Inferior parietal cortex (tissue), 1 donor: Measurements from ENCODE around the gene PRPF31.
"Not testable (repeated sequence)": the region's sequence is repeated elsewhere in the genome, so short reads cannot be mapped to it uniquely, and the experiment has no call there.

ENCODE experiments used
- DNase-seq: peaks from one replicate; pipeline ENCODE4 v3.0.0-alpha.2; 2016; ENCODE audit errors: extremely low spot score

Gene PRPF31

DNA sequence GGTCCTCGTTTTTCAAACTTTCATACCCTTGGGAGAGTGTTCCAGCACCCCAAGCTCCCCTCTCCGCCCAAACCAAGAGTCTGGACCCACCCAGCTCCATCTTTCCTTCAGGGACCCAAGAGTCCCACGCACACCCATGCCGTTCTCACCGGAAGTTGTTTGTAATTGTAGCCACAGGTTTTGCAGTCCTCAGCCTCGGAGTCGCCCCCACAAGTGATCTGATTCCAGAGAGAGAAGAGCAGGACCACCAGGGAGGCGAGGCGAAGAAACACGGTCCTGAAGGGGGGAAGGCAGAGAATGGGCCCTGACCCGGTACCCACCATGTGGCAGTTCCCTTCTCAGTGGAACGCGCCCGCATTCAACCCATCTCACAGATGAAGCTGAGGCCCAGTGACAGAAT is 47.3 kb downstream of the PRPF31 start:
- DNase-seq = no peak

DNA sequence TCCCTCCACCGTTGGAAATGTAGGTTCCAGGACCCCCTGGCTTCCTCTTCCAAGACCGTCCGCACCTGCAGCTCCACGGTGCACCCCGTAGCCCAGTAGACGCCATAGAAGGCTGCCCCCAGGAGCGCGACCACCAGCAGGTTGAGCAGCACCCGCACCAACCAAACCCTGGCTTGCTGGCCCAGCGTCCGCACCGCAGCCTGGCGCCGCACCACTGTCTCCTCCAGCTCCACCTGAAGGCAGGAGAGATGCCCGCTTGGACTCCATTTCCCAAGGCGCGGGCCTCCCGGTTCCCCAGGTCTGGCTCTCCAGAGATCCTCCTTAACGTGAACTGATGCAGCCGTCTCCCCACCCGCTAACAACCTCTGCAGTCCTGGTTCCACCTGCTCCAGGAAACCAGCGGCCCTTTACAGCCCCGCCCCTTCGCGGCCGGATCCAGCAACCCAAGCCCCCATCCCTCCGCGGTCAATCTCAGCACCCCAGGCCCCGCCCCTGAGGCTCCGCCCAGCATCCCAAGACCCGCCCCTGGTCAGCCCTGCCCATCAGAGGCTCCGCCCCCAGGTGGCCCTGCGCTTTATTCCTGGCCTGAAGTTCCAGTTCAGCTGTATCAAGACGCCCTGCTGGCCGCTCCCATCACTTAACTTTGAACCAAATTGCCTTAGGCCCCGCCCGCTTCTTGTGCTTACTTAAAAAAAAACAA is 49.0 kb downstream of the PRPF31 start:
- DNase-seq = no peak

DNA sequence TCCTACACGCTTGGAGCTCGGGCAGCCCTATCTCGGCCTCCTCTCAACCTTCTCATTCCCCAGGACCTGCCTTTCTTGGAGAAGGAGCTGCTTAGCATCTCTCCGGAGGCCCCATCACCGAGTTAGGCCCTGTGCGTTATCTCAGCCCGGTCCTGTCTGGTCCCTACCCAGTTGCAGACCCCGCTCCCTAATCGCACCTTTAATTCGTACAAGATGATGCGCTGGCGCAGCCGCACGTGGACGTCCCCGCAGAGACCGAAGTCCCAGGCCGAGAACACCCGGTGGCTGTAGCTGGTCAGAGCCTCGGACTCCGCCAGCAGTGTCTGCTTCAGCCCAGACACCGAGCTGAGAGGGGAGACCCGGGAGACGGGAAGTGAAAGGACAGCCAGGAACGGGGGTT is 49.7 kb downstream of the PRPF31 start:
- no peak for DNase-seq

DNA sequence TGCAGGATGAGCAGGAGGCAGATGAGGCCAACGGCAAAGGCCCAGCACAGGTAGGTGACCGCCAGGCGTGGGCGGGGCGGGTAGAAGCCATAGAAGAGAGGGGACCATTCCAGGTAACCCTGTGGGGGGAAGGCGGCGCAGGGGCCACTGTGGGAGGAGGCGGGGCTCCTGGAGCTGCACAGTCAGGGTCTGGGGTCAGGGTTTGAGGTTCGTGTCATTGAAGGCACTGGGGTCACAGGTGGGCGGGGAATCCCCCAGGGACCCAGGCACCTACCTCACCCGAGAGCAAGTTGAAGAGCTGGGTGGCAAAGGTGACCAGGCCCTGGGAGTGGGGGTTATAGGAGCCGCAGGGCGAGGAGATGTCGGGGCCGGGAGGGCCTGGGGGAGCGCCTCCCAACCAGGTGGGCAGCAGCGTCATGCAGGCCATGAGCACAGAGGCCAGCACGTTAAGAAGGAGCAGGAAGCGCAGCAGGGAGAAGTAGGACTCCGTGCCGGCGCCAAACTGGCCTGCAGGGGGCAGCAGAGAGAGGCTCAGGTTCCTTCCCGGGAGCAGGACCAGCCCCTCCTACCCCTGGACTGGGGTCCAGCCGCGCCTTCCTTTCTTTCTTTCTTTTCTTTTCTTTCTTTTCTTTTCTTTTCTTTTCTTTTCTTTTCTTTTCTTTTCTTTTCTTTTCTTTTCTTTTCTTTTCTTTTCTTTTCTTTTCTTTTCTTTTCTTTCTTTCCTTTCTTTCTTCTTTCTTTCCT is 52.8 kb downstream of the PRPF31 start:
- peak; percentile 88 for DNase-seq

DNA sequence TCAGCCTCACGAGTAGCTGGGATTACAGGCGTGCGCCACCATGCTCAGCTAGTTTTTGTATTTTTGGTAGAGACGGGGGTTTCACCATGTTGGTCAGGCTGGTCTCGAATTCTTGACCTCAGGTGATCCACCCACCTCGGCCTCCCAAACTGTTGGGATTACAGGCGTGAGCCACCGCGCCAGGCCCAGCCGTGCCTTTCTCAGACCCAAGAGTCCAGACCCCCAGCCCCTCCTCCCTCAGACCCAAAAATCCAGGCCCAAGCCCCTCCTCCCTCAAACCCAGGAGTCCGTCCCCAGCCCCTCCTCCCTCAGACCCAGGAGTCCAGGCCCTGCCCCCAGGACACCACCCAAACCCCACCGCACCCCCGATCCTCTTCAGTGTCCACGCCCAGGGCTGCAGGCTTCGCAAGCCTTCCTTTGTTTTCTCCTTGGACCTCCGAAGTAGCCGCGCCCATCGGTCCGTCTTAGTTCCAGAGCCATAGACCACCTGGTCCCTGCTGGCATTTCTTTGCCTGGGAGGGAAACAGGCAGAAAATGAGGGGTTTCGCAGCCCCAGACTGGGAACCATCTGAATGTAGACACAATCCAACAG is 53.7 kb downstream of the PRPF31 start:
- DNase-seq = no peak

DNA sequence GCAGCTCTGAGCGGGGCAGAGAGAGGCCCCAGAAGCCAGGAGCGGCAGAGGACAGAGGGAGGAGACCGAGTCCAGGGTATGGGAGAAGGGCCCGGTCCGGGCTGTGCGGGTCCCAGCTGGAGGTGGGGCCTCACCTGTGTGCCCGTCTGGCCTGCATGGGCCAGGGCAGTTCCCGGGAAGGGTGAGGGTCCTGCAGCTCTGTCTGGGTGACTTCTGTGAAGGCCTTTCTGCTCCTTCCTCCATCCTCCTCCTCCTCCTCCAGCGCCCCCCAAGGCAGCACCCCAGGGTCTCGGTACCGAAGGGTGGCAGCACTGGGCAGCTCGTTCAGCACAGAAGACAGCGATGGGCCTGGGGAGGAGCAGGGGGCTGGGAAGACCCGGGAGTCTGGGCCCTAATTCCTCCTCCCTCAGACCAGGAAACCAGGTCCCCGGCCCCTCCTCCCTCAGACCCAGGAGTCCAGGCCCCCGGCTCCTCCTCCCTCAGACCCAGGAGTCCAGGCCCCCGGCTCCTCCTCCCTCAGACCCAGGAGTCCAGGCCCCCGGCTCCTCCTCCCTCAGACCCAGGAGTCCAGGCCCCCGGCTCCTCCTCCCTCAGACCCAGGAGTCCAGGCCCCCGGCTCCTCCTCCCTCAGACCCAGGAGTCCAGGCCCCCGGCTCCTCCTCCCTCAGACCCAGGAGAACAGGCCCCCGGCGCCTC is 56.3 kb downstream of the PRPF31 start:
- not testable (repeated sequence) for DNase-seq

DNA sequence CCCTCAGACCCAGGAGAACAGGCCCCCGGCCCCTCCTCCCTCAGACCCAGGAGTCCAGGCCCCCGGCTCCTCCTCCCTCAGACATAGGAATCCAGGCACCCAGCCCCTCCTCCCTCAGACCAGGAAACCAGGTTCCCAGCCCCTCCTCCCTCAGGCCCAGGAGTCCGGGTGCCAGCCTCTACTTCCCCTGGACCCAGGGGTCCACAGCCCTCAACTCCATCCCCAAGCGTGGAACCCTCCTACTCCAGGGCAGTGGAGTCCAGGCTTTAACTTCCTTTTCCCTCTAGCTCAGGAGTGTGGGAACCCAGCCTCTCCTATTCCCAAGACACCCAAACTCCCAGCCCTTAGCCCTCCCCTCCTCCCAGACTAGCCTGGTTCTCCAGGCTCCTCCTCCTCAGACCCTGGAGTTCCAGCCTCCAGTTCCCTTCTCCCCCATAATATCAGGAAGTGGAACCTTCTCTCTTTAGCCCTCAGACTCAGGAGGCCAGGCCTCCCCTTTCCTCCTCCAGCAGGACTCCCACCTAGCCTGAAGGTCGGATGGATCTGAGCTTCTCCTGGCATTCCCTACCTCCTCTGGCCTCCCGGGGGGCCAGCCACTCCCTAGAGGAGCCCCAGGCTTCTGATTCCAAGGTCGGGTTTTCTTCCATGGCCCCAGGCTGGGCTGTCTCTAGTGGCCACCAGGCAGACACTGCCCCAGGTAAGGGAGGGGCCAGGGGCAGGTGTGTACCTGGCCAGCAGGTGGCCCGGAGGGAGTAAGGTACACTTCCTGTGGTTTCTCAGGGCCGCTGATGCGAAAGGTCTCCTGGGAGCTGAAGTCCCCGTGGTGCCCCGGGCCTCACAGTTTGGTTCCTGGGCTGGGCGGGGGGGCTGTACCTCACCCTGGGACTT is 57.2 kb downstream of the PRPF31 start, which contains the start of gene TMC4:
TMC4 (minus strand) TSS at position 690 of the 888 bp plus-strand sequence; CDS start at position 647, 43 bp downstream.
- DNase-seq = no peak

DNA sequence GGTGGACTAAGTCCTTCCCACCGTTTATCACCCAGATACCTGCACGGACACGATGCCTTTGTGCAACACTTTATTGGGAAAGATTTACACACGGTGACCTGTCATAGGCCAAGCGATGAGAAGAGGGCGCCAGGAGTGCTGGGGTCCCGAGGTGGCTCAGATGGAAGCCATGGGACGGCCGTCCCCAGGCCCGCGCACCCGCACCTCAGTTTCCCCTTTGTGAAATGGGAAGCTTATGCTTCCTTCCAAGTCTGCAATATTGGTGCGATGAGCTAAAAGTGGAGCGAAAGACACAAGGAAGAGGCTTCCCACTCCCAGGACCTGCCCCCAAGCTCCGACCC is 57.8 kb downstream of the PRPF31 start:
- DNase-seq = no peak

DNA sequence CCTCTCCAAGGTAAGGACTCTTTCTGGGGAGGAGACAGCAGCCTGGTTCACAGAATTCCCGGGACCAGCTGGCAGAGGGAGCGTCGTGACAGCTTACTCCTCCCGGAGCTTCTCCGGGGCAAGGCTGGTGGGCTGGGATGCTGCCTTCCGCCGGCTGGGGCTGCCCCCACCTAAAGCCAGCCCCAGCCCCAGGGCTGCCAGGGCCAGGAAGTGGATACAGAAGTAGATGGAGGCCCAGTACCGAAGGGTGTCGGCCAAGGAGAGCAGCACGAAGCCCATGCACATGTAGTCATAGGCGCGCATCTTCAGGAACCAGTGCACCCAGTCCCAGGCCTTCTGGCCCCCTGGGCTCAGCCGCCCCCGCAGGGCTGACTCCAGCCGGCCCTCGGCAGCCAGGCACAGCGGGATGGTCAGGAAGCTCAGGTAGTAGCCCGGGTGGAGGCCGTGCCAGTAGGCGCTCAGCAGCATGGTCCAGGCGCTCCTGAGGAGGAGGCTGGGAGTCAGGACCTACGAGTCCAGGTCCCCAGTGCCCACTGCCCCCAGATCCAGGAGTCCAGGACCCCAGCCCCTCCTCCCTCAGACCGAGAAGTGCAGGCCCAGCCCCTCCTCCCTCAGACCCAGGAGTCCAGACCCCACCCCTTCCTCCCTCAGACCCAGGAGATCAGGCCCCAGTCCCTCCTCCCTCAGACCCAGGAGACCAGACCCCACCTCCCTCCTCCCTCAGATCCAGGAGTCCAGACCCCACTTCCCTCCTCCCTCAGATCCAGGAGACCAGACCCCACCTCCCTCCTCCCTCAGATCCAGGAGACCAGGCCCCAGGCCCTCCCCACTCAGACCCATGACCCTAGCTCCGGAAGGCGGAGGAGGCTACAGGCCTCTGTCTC is 58.6 kb downstream of the PRPF31 start:
- no peak for DNase-seq

DNA sequence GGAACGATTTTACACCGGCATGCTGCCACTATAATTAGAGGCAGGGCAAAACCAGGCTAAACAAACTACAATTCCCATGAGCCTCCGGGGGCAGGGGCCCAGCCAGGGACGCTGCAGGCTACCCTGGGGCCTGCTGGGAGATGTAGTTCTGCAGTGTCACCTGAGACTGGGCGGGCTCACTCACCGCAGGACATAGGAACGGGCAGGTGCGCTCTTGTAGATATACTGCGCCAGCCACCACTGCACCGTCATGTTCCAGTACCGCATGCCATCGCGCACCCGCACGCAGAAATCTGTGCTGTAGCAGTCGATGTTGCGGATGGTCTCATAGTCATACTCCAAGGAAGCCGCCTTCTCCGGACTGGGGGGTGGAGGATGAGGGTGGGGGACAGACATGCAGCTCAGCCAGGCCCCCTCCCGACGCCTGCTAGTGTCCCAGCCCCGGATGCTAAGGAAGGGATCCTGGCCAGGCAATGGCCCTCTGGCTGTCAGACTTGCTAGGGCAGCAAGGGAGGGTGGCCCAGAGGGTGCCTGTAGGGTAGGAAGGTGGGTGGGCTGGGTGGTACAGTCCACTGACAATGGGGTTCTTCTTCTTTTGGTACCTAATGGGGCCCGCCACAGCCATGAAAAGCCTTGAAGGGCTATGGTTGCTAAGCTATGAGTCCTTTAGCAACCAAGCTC is 63.2 kb downstream of the PRPF31 start:
- no peak for DNase-seq

DNA sequence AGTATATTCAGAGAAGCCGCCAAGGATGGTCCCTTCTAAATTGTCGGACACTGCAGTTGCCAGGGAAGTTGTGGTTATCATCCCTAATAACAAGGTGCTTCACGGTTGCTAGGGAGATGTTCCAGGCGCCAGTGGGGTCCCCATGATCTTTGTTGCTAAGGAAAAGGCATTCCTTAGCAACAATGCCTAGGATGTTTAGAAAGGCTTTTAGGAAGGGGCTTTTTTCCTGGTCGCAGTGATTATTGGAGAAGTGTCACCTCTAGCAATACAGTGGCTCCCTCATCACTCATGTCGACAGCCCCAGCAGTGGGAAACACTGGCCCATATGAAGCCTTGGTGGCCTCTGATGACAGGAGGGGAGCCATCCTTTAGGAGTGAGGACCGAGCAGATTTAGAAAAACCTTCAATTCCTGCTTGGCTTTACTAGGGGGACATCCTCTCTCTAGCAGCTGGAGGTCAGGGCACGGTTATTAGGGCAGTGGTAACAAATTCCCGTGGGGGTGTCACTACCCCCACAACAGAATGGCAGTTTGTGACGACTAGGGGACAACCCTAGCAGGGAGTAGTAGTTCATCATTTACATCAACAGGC is 63.8 kb downstream of the PRPF31 start:
- DNase-seq = no peak

DNA sequence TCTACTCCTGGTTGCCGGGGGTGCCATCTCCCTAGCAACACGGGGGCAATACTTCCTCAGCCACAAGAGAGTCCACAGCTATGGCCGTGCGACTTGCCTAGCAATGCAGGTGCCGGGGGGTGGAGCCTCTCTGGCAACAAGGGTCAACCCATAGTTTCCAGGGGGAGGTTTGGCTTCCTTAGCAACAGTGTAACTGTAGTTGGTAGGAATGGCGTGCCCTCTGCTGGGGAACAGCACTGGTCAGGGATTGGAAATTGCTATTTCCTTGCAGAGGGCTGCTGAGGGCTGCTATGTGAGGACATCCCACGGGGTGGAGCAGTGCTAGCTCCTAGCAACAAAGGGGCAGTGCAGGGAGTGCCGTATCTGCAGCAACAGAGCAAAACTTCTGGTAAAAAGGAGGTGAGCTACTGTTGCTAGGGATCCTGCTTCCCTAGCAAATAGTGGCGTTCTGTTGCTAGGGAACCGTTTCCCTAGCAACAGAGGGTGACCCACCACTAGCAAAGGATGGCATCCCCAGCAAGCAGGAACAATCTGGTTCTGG is 64.4 kb downstream of the PRPF31 start:
- DNase-seq = no peak

DNA sequence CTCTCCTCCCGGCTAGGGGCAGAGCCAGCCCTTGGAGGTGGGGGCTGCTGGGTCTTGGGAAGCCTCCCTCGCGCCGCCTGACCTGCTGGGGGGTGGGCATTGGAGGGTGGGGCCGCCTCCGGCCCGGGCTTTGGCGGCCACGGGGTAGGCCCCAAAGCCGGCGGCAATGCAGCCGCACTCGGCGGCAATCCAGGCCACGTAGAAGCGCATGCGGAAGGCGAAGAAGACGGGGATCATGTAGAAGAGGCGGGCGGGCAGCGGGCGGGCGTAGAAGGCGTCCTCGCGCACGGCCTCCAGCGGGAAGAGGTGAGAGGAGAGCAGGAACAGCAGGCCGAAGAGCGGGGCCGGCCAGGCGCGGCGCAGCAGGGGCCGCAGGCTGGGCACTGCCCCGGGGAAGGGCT is 65.1 kb downstream of the PRPF31 start:
- DNase-seq = no peak
